Colonic mucosa (tissue), 4 donors: Measurements from ENCODE around the gene DNAH9. TPM values are rescaled to one million over a fixed set of nuclear protein-coding genes. Genes with fewer than 3 reads are reported as not detected.
"Not testable (repeated sequence)": the region's sequence is repeated elsewhere in the genome, so short reads cannot be mapped to it uniquely, and the experiment has no call there.

Source experiments
- DNase-seq: peaks from one replicate; pipeline ENCODE4 v3.0.0-alpha.2; 2020
- H3K27ac ChIP-seq: fragments of 200-600 bp; one replicate; pipeline ENCODE4 v1.8.0; 2021
- H3K27me3 ChIP-seq: fragments of 200-600 bp; one replicate; pipeline ENCODE4 v1.8.0; 2021
- H3K36me3 ChIP-seq: fragments of 200-600 bp; one replicate; pipeline ENCODE4 v1.8.0; 2021
- H3K4me1 ChIP-seq: fragments of 200-600 bp; one replicate; pipeline ENCODE4 v1.8.0; 2021; ENCODE audit warnings: mild to moderate bottlenecking
- H3K4me3 ChIP-seq: fragments of 200-600 bp; one replicate; pipeline ENCODE4 v1.8.0; 2021
- H3K9ac ChIP-seq, 2 donors: one replicate each; pipeline ENCODE4 v1.7.0; 2013; ENCODE audit warnings: control low read depth in 2 of 2, low read depth in 2 of 2, low read length in 2 of 2
- H3K9me3 ChIP-seq: fragments of 200-600 bp; one replicate; pipeline ENCODE4 v1.8.0; 2021
- CTCF ChIP-seq: fragments of 200-600 bp; IDR thresholded peaks from one replicate; pipeline ENCODE4 v1.8.0; 2022; ENCODE audit warnings: antibody characterized with exemption, mild to moderate bottlenecking
- intact Hi-C: fragments of 100-400 bp; cut with DNase I; formaldehyde crosslinking; loops from one replicate; pipeline ENCODE4 v1.14.1; 2022
- total RNA-seq, 2 donors: library from RNA; stranded (reverse); fragmentation: NEBNext Ultra II Directional in 1 of 2; extraction: Animal tissue kit (Norgen Biotek cat#: 25700) in 1 of 2; gene quantifications; one replicate each; pipeline ENCODE4 v1.2.1, GENCODE V29; 2021
- donor health status: healthy.
- donor health status: DM: no; HTN: no; CAD: no.
- donor health status: DM: no; HTN: no; CAD: no.

Gene DNAH9
- total RNA-seq, 2 donors from 2014 or later, result 0.40 to 0.69 TPM

- no peak for TF ChIP-seq CTCF
- H3K27me3 ChIP-seq, result no peaks in the 10 kb centered on the region
- no peak overlapping the region for H3K27ac ChIP-seq
- no peaks in the 10 kb centered on the region for H3K36me3 ChIP-seq
- H3K9me3 ChIP-seq, result peaks cover 4% of the 10 kb centered on the region
- no peak overlapping the region for H3K4me3 ChIP-seq
- no peak overlapping the region for H3K9ac ChIP-seq
- H3K4me1 ChIP-seq, result no peaks in the 10 kb centered on the region
- intact Hi-C loops, result no loop called here
- no peak for DNase-seq
Observed at GRCh38 chr17:11950771-11951519, 352.7 kb downstream of the DNAH9 start.

- no peak for TF ChIP-seq CTCF
- Histone ChIP-seq H3K27me3 (no peaks in the 10 kb centered on the region), H3K9ac (no peak overlapping the region), H3K4me3 (no peak overlapping the region), H3K4me1 (no peaks in the 10 kb centered on the region), H3K9me3 (peaks cover 4% of the 10 kb centered on the region), H3K36me3 (no peaks in the 10 kb centered on the region), H3K27ac (no peak overlapping the region)
- DNase-seq, result no peak
- intact Hi-C loops, result no loop called here
Observed at GRCh38 chr17:11952610-11953009, 354.3 kb downstream of the DNAH9 start.

- intact Hi-C loops, result no loop called here
- no peak overlapping the region for H3K4me3 ChIP-seq
- no peaks in the 10 kb centered on the region for H3K27me3 ChIP-seq
- DNase-seq, result no peak
- no peak for TF ChIP-seq CTCF
- H3K4me1 ChIP-seq, result no peaks in the 10 kb centered on the region
- no peak overlapping the region for H3K27ac ChIP-seq
- no peak overlapping the region for H3K9ac ChIP-seq
- peaks cover 4% of the 10 kb centered on the region for H3K9me3 ChIP-seq
- no peaks in the 10 kb centered on the region for H3K36me3 ChIP-seq
Observed at GRCh38 chr17:11953924-11954323, 355.7 kb downstream of the DNAH9 start.

- Histone ChIP-seq H3K9me3 (peaks cover 4% of the 10 kb centered on the region), H3K4me3 (no peak overlapping the region), H3K9ac (no peak overlapping the region), H3K27me3 (no peaks in the 10 kb centered on the region), H3K4me1 (no peaks in the 10 kb centered on the region), H3K27ac (no peak overlapping the region), H3K36me3 (no peaks in the 10 kb centered on the region)
- no peak for TF ChIP-seq CTCF
- DNase-seq, result no peak
- intact Hi-C loops, result no loop called here
Observed at GRCh38 chr17:11954936-11955335, 356.7 kb downstream of the DNAH9 start.

GRCh38 chr17:11969565-11969964, 371.3 kb downstream of the DNAH9 start:
- no peaks in the 10 kb centered on the region for H3K27me3 ChIP-seq
- intact Hi-C loops, result no loop called here
- H3K4me3 ChIP-seq, result no peak overlapping the region
- no peak overlapping the region for H3K27ac ChIP-seq
- no peaks in the 10 kb centered on the region for H3K9me3 ChIP-seq
- DNase-seq, result no peak
- H3K4me1 ChIP-seq, result no peaks in the 10 kb centered on the region
- no peaks in the 10 kb centered on the region for H3K36me3 ChIP-seq
- H3K9ac ChIP-seq, result no peak overlapping the region
- no peak for TF ChIP-seq CTCF

GRCh38 chr17:11972741-11973140, 374.5 kb downstream of the DNAH9 start:
- H3K27me3 ChIP-seq, DNase-seq, H3K27ac ChIP-seq, H3K36me3 ChIP-seq, H3K9ac ChIP-seq, H3K4me1 ChIP-seq, intact Hi-C loops, H3K4me3 ChIP-seq, H3K9me3 ChIP-seq: not testable (repeated sequence)
